CD14-positive monocyte (primary cell): Measurements from ENCODE around the gene ADAD1. TPM values are rescaled to one million over a fixed set of nuclear protein-coding genes. Genes with fewer than 3 reads are reported as not detected.

Experiments
- DNase-seq, 3 donors: peaks; one replicate each; pipeline ENCODE4 v3.0.0-alpha.2; 2011 to 2022
- H2AFZ ChIP-seq: 2 replicates; pipeline ENCODE4 v1.6.0; 2012; ENCODE audit warnings: mild to moderate bottlenecking, low read depth, low read length, inconsistent platforms; ENCODE audit not compliant: insufficient read depth, poor library complexity, severe bottlenecking
- H3K27ac ChIP-seq, 2 donors: 1 replicate in 1 of 2; 2 replicates in 1 of 2; pipeline ENCODE4 v1.5.1; 2012 to 2013; ENCODE audit warnings: low read length in 2 of 2, control low read depth in 1 of 2, inconsistent platforms in 1 of 2, low read depth in 1 of 2, mild to moderate bottlenecking in 1 of 2
- H3K27me3 ChIP-seq, 2 donors: one replicate each; pipeline versions ENCODE4 v1.6.0 to v1.6.1; 2011 to 2013; ENCODE audit warnings: low read length in 2 of 2; ENCODE audit not compliant: control insufficient read depth in 2 of 2, insufficient read depth in 2 of 2
- H3K36me3 ChIP-seq, 2 donors: replicated peaks in 1 of 2; 1 replicate in 1 of 2; 2 replicates in 1 of 2; pipeline versions ENCODE4 v1.5.1 to v1.6.1; 2012 to 2013; ENCODE audit warnings: low read length in 2 of 2, control low read depth in 1 of 2, inconsistent platforms in 1 of 2, mild to moderate bottlenecking in 1 of 2; ENCODE audit not compliant: insufficient read depth in 2 of 2, control insufficient read depth in 1 of 2
- H3K4me1 ChIP-seq, 2 donors: 1 replicate in 1 of 2; 2 replicates in 1 of 2; pipeline versions ENCODE4 v1.5.1 to v1.6.1; 2012 to 2013; ENCODE audit warnings: low read length in 2 of 2, control low read depth in 1 of 2, inconsistent platforms in 1 of 2, mild to moderate bottlenecking in 1 of 2, moderate library complexity in 1 of 2; ENCODE audit not compliant: insufficient read depth in 2 of 2, control insufficient read depth in 1 of 2
- H3K4me2 ChIP-seq: replicated peaks from 2 replicates; pipeline ENCODE3; 2012; ENCODE audit warnings: low read length, moderate library complexity, mild to moderate bottlenecking; ENCODE audit not compliant: poor library complexity, severe bottlenecking; ENCODE audit errors: extremely low read depth
- H3K4me3 ChIP-seq, 3 experiments: fragments of 200-600 bp in 1 of 3; sonication (generic) in 1 of 3; replicated peaks in 1 of 3; 1 replicate in 2 of 3; 2 replicates in 1 of 3; pipeline ENCODE4 v1.5.1; 2011 to 2013; ENCODE audit warnings: low read length in 3 of 3, mild to moderate bottlenecking in 3 of 3, control low read depth in 2 of 3, low read depth in 2 of 3, inconsistent platforms in 1 of 3, moderate library complexity in 1 of 3
- H3K79me2 ChIP-seq: 2 replicates; pipeline ENCODE4 v1.6.0; 2012; ENCODE audit warnings: mild to moderate bottlenecking, control low read depth, inconsistent platforms, low read length, moderate library complexity; ENCODE audit not compliant: insufficient read depth
- H3K9ac ChIP-seq: 2 replicates; pipeline ENCODE4 v1.6.0; 2017; ENCODE audit warnings: low read length, mild to moderate bottlenecking; ENCODE audit not compliant: insufficient read depth, poor library complexity, severe bottlenecking
- H3K9me3 ChIP-seq, 2 donors: replicated peaks in 1 of 2; 1 replicate in 1 of 2; 2 replicates in 1 of 2; pipeline versions ENCODE4 v1.5.1 to v1.6.1; 2012 to 2013; ENCODE audit warnings: low read length in 2 of 2, control low read depth in 1 of 2; ENCODE audit not compliant: control insufficient read depth in 1 of 2, insufficient read depth in 1 of 2
- H4K20me1 ChIP-seq: 2 replicates; pipeline ENCODE4 v1.6.0; 2012; ENCODE audit warnings: mild to moderate bottlenecking, low read length, control low read depth, moderate library complexity; ENCODE audit not compliant: insufficient read depth
- H3K27ac Mint-ChIP-seq, 7 donors: one replicate each; pipeline ENCODE4 v1.8.0; 2020; ENCODE audit warnings: mild to moderate bottlenecking in 7 of 7, mixed read lengths in 7 of 7, moderate library complexity in 6 of 7, inconsistent platforms in 2 of 7
- H3K27me3 Mint-ChIP-seq, 3 donors: one replicate each; pipeline ENCODE4 v1.8.0; 2021 to 2022; ENCODE audit warnings: low read depth in 3 of 3, mild to moderate bottlenecking in 3 of 3, mixed read lengths in 3 of 3, moderate library complexity in 3 of 3, inconsistent platforms in 1 of 3
- H3K36me3 Mint-ChIP-seq, 2 donors: one replicate each; pipeline ENCODE4 v1.8.0; 2020; ENCODE audit warnings: mixed read lengths in 2 of 2, inconsistent platforms in 1 of 2, mild to moderate bottlenecking in 1 of 2
- H3K4me1 Mint-ChIP-seq: one replicate; pipeline ENCODE4 v1.8.0; 2020; ENCODE audit warnings: mild to moderate bottlenecking, mixed read lengths
- H3K4me3 Mint-ChIP-seq, 2 donors: one replicate each; pipeline ENCODE4 v1.8.0; 2020; ENCODE audit warnings: mild to moderate bottlenecking in 2 of 2, mixed read lengths in 2 of 2, moderate library complexity in 1 of 2
- H3K9me3 Mint-ChIP-seq, 7 donors: one replicate each; pipeline ENCODE4 v1.8.0; 2020 to 2022; ENCODE audit warnings: mixed read lengths in 7 of 7, mild to moderate bottlenecking in 6 of 7, moderate library complexity in 6 of 7, inconsistent platforms in 2 of 7
- CTCF ChIP-seq: fragments of 200-600 bp; IDR thresholded peaks from one replicate; pipeline ENCODE4 v1.8.0; 2022; ENCODE audit warnings: antibody characterized with exemption, mild to moderate bottlenecking
- WGBS: methylation state at CpG from one replicate; pipeline ENCODE4 v1.1.5; 2013; ENCODE audit warnings: missing lambda C conversion rate; ENCODE audit not compliant: insufficient coverage; 5-methylcytosine and 5-hydroxymethylcytosine counted together
- intact Hi-C, 2 donors: fragments of 100-400 bp; cut with micrococcal nuclease; formaldehyde crosslinking; loops; one replicate each; pipeline versions ENCODE4 v1.15.0 to v1.15.1; 2023
- polyA plus RNA-seq, 3 donors: library from polyadenylated mRNA; depleted of rRNA in 1 of 3; unstranded in 2 of 3; stranded (reverse) in 1 of 3; fragments of 300-500 nt in 2 of 3; fragments of >200 nt in 1 of 3; fragmentation: Illumina TruSeq in 2 of 3; gene quantifications; 1 replicate in 2 of 3; 2 replicates in 1 of 3; pipeline ENCODE4 v1.2.3, GENCODE V29; 2012 to 2021

The ADAD1 gene
- polyA plus RNA-seq, 3 donors: not detected

DNA sequence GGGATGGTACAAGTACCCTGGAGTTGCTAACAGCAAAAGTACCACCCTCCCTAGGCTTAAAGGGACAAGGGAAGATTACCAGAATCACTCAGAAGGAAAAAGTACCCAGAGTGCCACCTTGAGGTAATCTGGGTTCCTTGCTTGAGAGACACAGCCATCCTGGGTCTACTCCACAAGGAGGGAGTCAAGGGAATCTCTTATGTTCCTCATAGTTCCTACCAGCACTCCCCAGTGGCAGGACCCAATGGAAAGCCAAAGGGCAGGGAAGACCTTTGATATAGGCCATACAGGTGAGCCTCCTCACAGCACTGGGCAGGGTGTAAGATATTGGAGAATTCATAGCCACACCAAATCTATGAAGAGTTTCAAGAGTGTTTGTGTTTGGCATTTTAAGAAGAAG is 72.0 kb downstream of the ADAD1 start:
- intact Hi-C loops: no loop called here
- H3K27me3 Mint-ChIP-seq: peaks cover 0 to 1% (median 1%) of the 10 kb centered on the region in 3 donors

DNA sequence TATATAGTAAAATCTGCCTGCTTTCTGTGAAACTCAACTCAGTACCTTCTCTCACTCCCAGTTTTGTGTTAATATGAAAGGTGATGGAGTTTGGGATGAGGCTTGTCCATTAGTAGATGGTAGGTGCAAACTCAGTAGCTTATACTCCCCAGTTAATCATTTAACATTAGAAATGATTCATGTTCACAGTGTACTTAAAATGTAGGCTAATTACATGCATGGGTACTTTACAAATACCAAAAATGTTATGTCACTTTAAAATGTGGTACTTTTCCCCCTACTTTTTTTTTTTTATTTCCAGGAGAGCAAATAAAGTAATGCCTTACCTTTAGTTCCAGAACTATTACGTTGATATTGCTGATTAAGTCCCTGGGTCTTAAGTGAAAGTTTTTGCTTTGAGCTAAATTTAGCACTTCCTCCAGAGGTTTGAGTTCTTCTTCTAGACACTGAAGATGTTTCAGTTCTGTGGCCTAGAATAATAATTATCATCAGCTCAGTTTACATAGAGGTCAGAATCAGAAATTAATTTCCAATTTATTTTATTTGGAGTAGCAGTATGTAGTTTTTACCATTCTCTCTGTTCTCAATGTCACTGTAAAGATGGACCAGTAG is 74.7 kb downstream of the ADAD1 start:
- no peak for TF ChIP-seq CTCF
- Histone ChIP-seq H3K9ac (no peak overlapping the region), H4K20me1 (no peaks in the 10 kb centered on the region), H3K4me3 (no peak overlapping the region), H3K79me2 (no peaks in the 10 kb centered on the region), H3K27ac (no peak overlapping the region), H3K4me2 (no peak overlapping the region), H2AFZ (no peak overlapping the region), H3K36me3 (no peaks in the 10 kb centered on the region), H3K9me3 (no peaks in the 10 kb centered on the region), H3K27me3 (no peaks in the 10 kb centered on the region), H3K4me1 (no peaks in the 10 kb centered on the region)
- Mint-ChIP-seq H3K4me1 (peaks cover 3% of the 10 kb centered on the region), H3K27me3 (peaks cover 0 to 1% (median 0%) of the 10 kb centered on the region in 3 donors), H3K9me3 (peaks cover 0 to 2% (median 0%) of the 10 kb centered on the region in 7 donors), H3K36me3 (no peaks in the 10 kb centered on the region), H3K4me3 (no peak overlapping the region), H3K27ac (no peak overlapping the region)
- intact Hi-C loops: no loop called here
- DNase-seq: no peak
- no CpG with 5 or more reads among the region's 1 CpG for WGBS

More for the DNA sequence above, 72.0 kb downstream of the ADAD1 start:
- Mint-ChIP-seq H3K4me3 (no peak overlapping the region), H3K36me3 (no peaks in the 10 kb centered on the region), H3K27ac (no peak overlapping the region), H3K9me3 (peaks cover 0 to 2% (median 0%) of the 10 kb centered on the region in 7 donors), H3K4me1 (no peaks in the 10 kb centered on the region)
- no peak overlapping the region for H3K4me3 ChIP-seq
- no peaks in the 10 kb centered on the region for H3K36me3 ChIP-seq
- no peak overlapping the region for H2AFZ ChIP-seq
- no peak overlapping the region for H3K9ac ChIP-seq
- no peaks in the 10 kb centered on the region for H3K9me3 ChIP-seq
- H3K27me3 ChIP-seq: no peaks in the 10 kb centered on the region
- no peaks in the 10 kb centered on the region for H3K79me2 ChIP-seq
- no peak for TF ChIP-seq CTCF
- no peak overlapping the region for H3K27ac ChIP-seq
- no peak overlapping the region for H3K4me2 ChIP-seq
- DNase-seq: no peak
- no peaks in the 10 kb centered on the region for H4K20me1 ChIP-seq
- H3K4me1 ChIP-seq: no peaks in the 10 kb centered on the region
